C4-2B (cell line): ENCODE data around the gene COL23A1.

Source experiments
- CTCF ChIP-seq: fragments of 450-650 bp; conservative IDR thresholded peaks from 2 replicates; pipeline ENCODE4 v1.5.1; 2017; ENCODE audit warnings: mild to moderate bottlenecking
- ZFX ChIP-seq: fragments of 450-650 bp; IDR thresholded peaks from 2 replicates; pipeline ENCODE4 v1.6.1; 2017

DNA sequence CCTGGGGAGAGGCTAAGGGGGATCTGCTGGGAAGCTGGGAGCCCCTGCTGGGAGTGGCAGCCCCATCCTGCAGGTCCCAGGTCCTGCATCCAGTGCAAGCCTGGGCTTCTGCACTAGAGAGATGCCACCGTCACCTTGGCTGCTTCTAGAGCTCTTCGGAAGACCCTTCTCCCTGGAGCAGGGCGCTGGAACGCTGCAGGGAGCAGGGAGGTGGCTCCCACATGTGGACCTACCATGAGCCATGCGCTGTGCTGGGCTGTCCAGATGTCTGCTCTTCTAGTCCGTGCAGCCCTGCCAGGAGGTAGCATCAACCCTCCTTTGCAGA is 266.7 kb downstream of the COL23A1 start:
- no peak for TF ChIP-seq CTCF
- no peak for TF ChIP-seq ZFX
